Pancreas (tissue), 10 donors: ENCODE results near the gene ANKRD28. TPM values are rescaled to one million over a fixed set of nuclear protein-coding genes. Genes with fewer than 3 reads are reported as not detected.

ENCODE experiments used
- ATAC-seq, 4 donors: fragments of 200-7000 bp; cut with Tn5 transposase; one replicate each; pipeline versions ENCODE4 v1.8.0 to v1.9.1; 2020; ENCODE audit warnings: mild to moderate bottlenecking in 4 of 4, moderate library complexity in 4 of 4
- DNase-seq, 6 donors: peaks; one replicate each; pipeline ENCODE4 v3.0.0-alpha.2; 2020
- FAIRE-seq: peaks from 2 replicates; lab custom pipeline; 2012; peaks lifted over from hg19 to GRCh38; lab: Jason Lieb, UNC
- H3K27ac ChIP-seq, 4 donors: fragments of 200-600 bp; sonication (generic); 1 replicate in 3 of 4; 2 replicates in 1 of 4; pipeline versions ENCODE4 v1.5.0 to v1.8.0; 2020
- H3K27me3 ChIP-seq, 4 donors: fragments of 200-600 bp; one replicate each; pipeline ENCODE4 v1.8.0; 2021
- H3K36me3 ChIP-seq, 3 donors: fragments of 200-600 bp; sonication (generic) in 1 of 3; one replicate each; pipeline versions ENCODE4 v1.5.0 to v1.8.0; 2020 to 2021
- H3K4me1 ChIP-seq, 3 donors: fragments of 200-600 bp; one replicate each; pipeline ENCODE4 v1.8.0; 2021
- H3K4me3 ChIP-seq, 4 donors: fragments of 200-600 bp; sonication (generic) in 2 of 4; one replicate each; pipeline versions ENCODE4 v1.5.0 to v1.8.0; 2020 to 2021
- H3K9me3 ChIP-seq, 4 donors: fragments of 200-600 bp; one replicate each; pipeline ENCODE4 v1.8.0; 2021
- CTCF ChIP-seq, 4 donors: fragments of 200-600 bp; sonication (generic) in 3 of 4; IDR thresholded peaks; one replicate each; pipeline versions ENCODE4 v1.5.0 to v1.8.0; 2021; ENCODE audit warnings: antibody characterized with exemption in 4 of 4
- WGBS, 2 donors: extraction: QIAGEN DNeasy Blood & Tissue Kit; methylation state at CpG; one replicate each; pipeline ENCODE4 v1.1.7; 2013; 5-methylcytosine and 5-hydroxymethylcytosine counted together
- intact Hi-C, 3 donors: fragments of 100-400 bp; cut with DNase I; formaldehyde crosslinking; loops; one replicate each; pipeline versions ENCODE4 v1.11.1 to v1.14.2; 2022
- polyA plus RNA-seq, 2 donors: library from polyadenylated mRNA; stranded (reverse); fragments of 200-250 nt; gene quantifications; one replicate each; pipeline ENCODE4 v1.2.3, GENCODE V29; 2013
- total RNA-seq, 6 donors: library from RNA; stranded (reverse); fragmentation: NEBNext Ultra II Directional in 4 of 6; extraction: Animal tissue kit (Norgen Biotek cat#: 25700) in 4 of 6; gene quantifications; one replicate each; pipeline versions ENCODE4 v1.2.1 to v1.2.4, GENCODE V29; 2021 to 2023
- donor health status: healthy with polysubstance abuse.
- donor health status: DM: no; HTN: no; CAD: no; lungs with moderate emphysema.
- donor health status: DM: no; HTN: no; CAD: no.
- donor health status: control.
- donor health status: control.
- donor health status: Bipolar disorder and iron deficiency.
- donor health status: DM: yes; HTN: yes; CAD: no.
- donor health status: DM: no; HTN: no; CAD: no.
- donor health status: DM: no; HTN: no; CAD: no.
- donor health status: DM: yes; HTN: yes; CAD: no.

ANKRD28 gene
- total and polyA plus RNA-seq, 8 donors: 9.5 to 40.5 (median 29.6) TPM

- intact Hi-C loops: no loop called here
- Histone ChIP-seq H3K36me3 (no peaks in the 10 kb centered on the region), H3K4me3 (no peak overlapping the region), H3K27me3 (no peaks in the 10 kb centered on the region), H3K4me1 (peaks cover 35 to 52% (median 48%) of the 10 kb centered on the region in 3 donors), H3K9me3 (no peaks in the 10 kb centered on the region), H3K27ac (peak overlapping the region in 1 of 4 donors; percentile 17)
- DNase-seq (no peak), ATAC-seq (no peak), FAIRE-seq (no peak)
- TF ChIP-seq CTCF (IDR thresholded peaks at IDR 0.05): no peak
These were observed 3.0 kb upstream of the ANKRD28 start for GRCh38 chr3:15800780-15801179.

- Histone ChIP-seq H3K27ac (peak overlapping the region in 1 of 4 donors; percentile 17), H3K9me3 (no peaks in the 10 kb centered on the region), H3K36me3 (no peaks in the 10 kb centered on the region), H3K27me3 (no peaks in the 10 kb centered on the region), H3K4me1 (peaks cover 33 to 52% (median 47%) of the 10 kb centered on the region in 3 donors), H3K4me3 (no peak overlapping the region)
- no peak for ATAC-seq
- FAIRE-seq: no peak
- intact Hi-C loops: no loop called here
- no peak for DNase-seq
- no peak for TF ChIP-seq CTCF (IDR thresholded peaks at IDR 0.05)
These were observed 2.5 kb upstream of the ANKRD28 start for GRCh38 chr3:15800327-15800726.

- H3K4me1 ChIP-seq: peaks cover 24 to 40% (median 38%) of the 10 kb centered on the region in 3 donors
- WGBS, 2 donors: 15 to 18% methylated on average over 2 of the region's 2 CpGs
- DNase-seq (no peak), ATAC-seq (no peak), FAIRE-seq (no peak)
- H3K4me3 ChIP-seq: no peak overlapping the region
- H3K27ac ChIP-seq: peak overlapping the region in 2 of 4 donors; percentile 71 to 75
- intact Hi-C loops: no loop called here
- H3K27me3 ChIP-seq: no peaks in the 10 kb centered on the region
- H3K36me3 ChIP-seq: no peaks in the 10 kb centered on the region
- no peaks in the 10 kb centered on the region for H3K9me3 ChIP-seq
- no peak for TF ChIP-seq CTCF (IDR thresholded peaks at IDR 0.05)
These were observed 910 bp upstream of the ANKRD28 start for GRCh38 chr3:15798533-15799245.

GRCh38 chr3:15796771-15797641, 773 bp downstream of the ANKRD28 start:
- no peak for FAIRE-seq

More at GRCh38 chr3:15796771-15797641, 773 bp downstream of the ANKRD28 start:
- H3K27me3 ChIP-seq: no peaks in the 10 kb centered on the region
- H3K27ac ChIP-seq: peak overlapping the region; percentile 3 to 75 (median 46)
- no peaks in the 10 kb centered on the region for H3K9me3 ChIP-seq
- 13 to 22% methylated on average over 5 of the region's 5 CpGs for WGBS, 2 donors
- H3K4me3 ChIP-seq: peak overlapping the region in 2 of 4 donors; percentile 2 to 19
- no peak for DNase-seq
- intact Hi-C loops: no loop called here
- no peak for TF ChIP-seq CTCF (IDR thresholded peaks at IDR 0.05)
- peak; percentile 14 to 62 (median 49) for ATAC-seq
- H3K4me1 ChIP-seq: peaks cover 24 to 38% (median 35%) of the 10 kb centered on the region in 3 donors
- H3K36me3 ChIP-seq: no peaks in the 10 kb centered on the region
